H9 (cell line): ENCODE results near the gene ZC3H7B. TPM values are rescaled to one million over a fixed set of nuclear protein-coding genes. Genes with fewer than 3 reads are reported as not detected.
A peak's percentile ranks its signal among the peaks of the same experiment; 100 is the strongest.

ENCODE experiments used
- DNase-seq: peaks from one replicate; pipeline ENCODE4 v3.0.0-alpha.2; 2017
- H2AFZ ChIP-seq: one replicate; pipeline ENCODE4 v1.6.1; 2013; ENCODE audit warnings: mild to moderate bottlenecking, low read length, control low read depth, moderate library complexity
- H2AK5ac ChIP-seq: 2 replicates; pipeline ENCODE4 v1.6.1; 2013; ENCODE audit warnings: low read length, control low read depth, mixed read lengths; ENCODE audit not compliant: insufficient read length
- H2BK120ac ChIP-seq: one replicate; pipeline ENCODE4 v1.6.1; 2013; ENCODE audit warnings: low read depth, mild to moderate bottlenecking, low read length, control low read depth, inconsistent platforms; ENCODE audit not compliant: poor library complexity, severe bottlenecking
- H2BK12ac ChIP-seq: 2 replicates; pipeline ENCODE4 v1.6.1; 2013; ENCODE audit warnings: low read length, control low read depth, mixed read lengths, low read depth; ENCODE audit not compliant: insufficient read length
- H2BK15ac ChIP-seq: 2 replicates; pipeline ENCODE4 v1.6.1; 2013; ENCODE audit warnings: low read depth, low read length, control low read depth
- H2BK20ac ChIP-seq: one replicate; pipeline ENCODE4 v1.6.1; 2013; ENCODE audit warnings: low read depth, mild to moderate bottlenecking, low read length, control low read depth, inconsistent platforms; ENCODE audit not compliant: poor library complexity, severe bottlenecking
- H2BK5ac ChIP-seq: 2 replicates; pipeline ENCODE4 v1.6.1; 2013; ENCODE audit warnings: low read length, control low read depth, mixed read lengths; ENCODE audit not compliant: insufficient read length
- H3K14ac ChIP-seq: 2 replicates; pipeline ENCODE4 v1.6.1; 2013; ENCODE audit warnings: low read length, control low read depth; ENCODE audit not compliant: insufficient read depth
- H3K18ac ChIP-seq: 2 replicates; pipeline ENCODE4 v1.6.1; 2013; ENCODE audit warnings: low read depth, mild to moderate bottlenecking, mixed read lengths, low read length, control low read depth; ENCODE audit not compliant: insufficient read length
- H3K23ac ChIP-seq: 2 replicates; pipeline ENCODE4 v1.6.1; 2013; ENCODE audit warnings: low read length, control low read depth, mixed read lengths, low read depth; ENCODE audit not compliant: insufficient read length
- H3K23me2 ChIP-seq: 2 replicates; pipeline ENCODE4 v1.6.1; 2013; ENCODE audit warnings: low read depth, mild to moderate bottlenecking, mixed read lengths, low read length, control low read depth; ENCODE audit not compliant: insufficient read length, poor library complexity, severe bottlenecking
- H3K27ac ChIP-seq: 2 replicates; pipeline ENCODE4 v1.5.1; 2013; ENCODE audit warnings: low read length, control low read depth, mixed read lengths, low read depth; ENCODE audit not compliant: insufficient read length
- H3K27me3 ChIP-seq: 2 replicates; pipeline ENCODE4 v1.6.1; 2013; ENCODE audit warnings: low read length, control low read depth, inconsistent platforms; ENCODE audit not compliant: insufficient read depth
- H3K4ac ChIP-seq: 2 replicates; pipeline ENCODE4 v1.6.1; 2013; ENCODE audit warnings: low read depth, mild to moderate bottlenecking, control low read depth, inconsistent platforms, low read length, moderate library complexity
- H3K4me1 ChIP-seq: 2 replicates; pipeline ENCODE4 v1.6.1; 2013; ENCODE audit warnings: low read length, control low read depth, inconsistent platforms; ENCODE audit not compliant: insufficient read depth
- H3K4me2 ChIP-seq: 2 replicates; pipeline ENCODE4 v1.6.1; 2013; ENCODE audit warnings: low read length, control low read depth, mixed read lengths; ENCODE audit not compliant: insufficient read length, insufficient read depth
- H3K56ac ChIP-seq: 2 replicates; pipeline ENCODE4 v1.6.1; 2013; ENCODE audit warnings: low read depth, mild to moderate bottlenecking, mixed read lengths, low read length, control low read depth; ENCODE audit not compliant: insufficient read length
- H3K79me1 ChIP-seq: 2 replicates; pipeline ENCODE4 v1.6.1; 2013; ENCODE audit warnings: low read depth, mild to moderate bottlenecking, moderate library complexity, low read length, control low read depth, inconsistent platforms; ENCODE audit not compliant: insufficient read depth, poor library complexity, severe bottlenecking
- H3K79me2 ChIP-seq: 2 replicates; pipeline ENCODE4 v1.6.1; 2013; ENCODE audit warnings: low read length, control low read depth, inconsistent platforms; ENCODE audit not compliant: insufficient read depth
- H3K9ac ChIP-seq: 2 replicates; pipeline ENCODE4 v1.6.1; 2013; ENCODE audit warnings: low read length, control low read depth, mixed read lengths; ENCODE audit not compliant: insufficient read length; ENCODE audit errors: extremely low read depth
- H3K9me3 ChIP-seq: one replicate; pipeline ENCODE4 v1.6.1; 2013; ENCODE audit warnings: low read depth, low read length, inconsistent platforms; ENCODE audit not compliant: control insufficient read depth
- H3T11ph ChIP-seq: one replicate; pipeline ENCODE4 v1.6.1; 2013; ENCODE audit warnings: mild to moderate bottlenecking, low read length, control low read depth, inconsistent platforms
- H4K20me1 ChIP-seq: one replicate; pipeline ENCODE4 v1.6.1; 2013; ENCODE audit not compliant: control insufficient read depth, insufficient read length, insufficient read depth
- H4K5ac ChIP-seq: 2 replicates; pipeline ENCODE4 v1.6.1; 2013; ENCODE audit warnings: low read depth, mild to moderate bottlenecking, mixed read lengths, low read length, control low read depth; ENCODE audit not compliant: insufficient read length
- H4K8ac ChIP-seq: replicated peaks from 2 replicates; pipeline ENCODE4 v1.6.1; 2013; ENCODE audit warnings: low read length, control low read depth, mixed read lengths, low read depth; ENCODE audit not compliant: insufficient read length
- H4K91ac ChIP-seq: 2 replicates; pipeline ENCODE4 v1.6.1; 2013; ENCODE audit warnings: low read depth, mild to moderate bottlenecking, moderate library complexity, mixed read lengths, low read length, control low read depth; ENCODE audit not compliant: insufficient read length
- H3K27ac Mint-ChIP-seq, 3 experiments: 2 replicates in 2 of 3; 3 replicates in 1 of 3; pipeline ENCODE4 v1.8.0; 2020 to 2021; ENCODE audit warnings: mixed read lengths in 3 of 3, mild to moderate bottlenecking in 1 of 3, moderate library complexity in 1 of 3
- H3K27me3 Mint-ChIP-seq: 2 replicates; pipeline ENCODE4 v1.8.0; 2021; ENCODE audit warnings: low read depth, mild to moderate bottlenecking, moderate library complexity, mixed read lengths
- H3K36me3 Mint-ChIP-seq, 3 experiments: 2 replicates in 2 of 3; 3 replicates in 1 of 3; pipeline ENCODE4 v1.8.0; 2020 to 2021; ENCODE audit warnings: low read depth in 3 of 3, mixed read lengths in 3 of 3; ENCODE audit not compliant: insufficient read depth in 1 of 3
- H3K4me1 Mint-ChIP-seq, 2 experiments: 2 replicates each; pipeline ENCODE4 v1.8.0; 2020; ENCODE audit warnings: mixed read lengths in 2 of 2
- H3K4me3 Mint-ChIP-seq, 2 experiments: 2 replicates in 1 of 2; 3 replicates in 1 of 2; pipeline ENCODE4 v1.8.0; 2020 to 2021; ENCODE audit warnings: mild to moderate bottlenecking in 2 of 2, mixed read lengths in 2 of 2, moderate library complexity in 1 of 2
- H3K9me3 Mint-ChIP-seq, 2 experiments: 2 replicates in 1 of 2; 3 replicates in 1 of 2; pipeline ENCODE4 v1.8.0; 2020; ENCODE audit warnings: mild to moderate bottlenecking in 2 of 2, mixed read lengths in 2 of 2, moderate library complexity in 1 of 2
- WGBS: extraction: QIAGEN DNeasy Blood & Tissue Kit; methylation state at CpG from one replicate; pipeline ENCODE4 v1.1.7; 2013; ENCODE audit warnings: missing lambda C conversion rate, low lambda C conversion rate, mixed read lengths; ENCODE audit not compliant: insufficient read length; ENCODE audit errors: extremely low coverage; 5-methylcytosine and 5-hydroxymethylcytosine counted together
- total RNA-seq: library from RNA; stranded (reverse); gene quantifications from 2 replicates; pipeline ENCODE4 v1.2.1, GENCODE V29; 2021
- TF ChIP-seq, protein P1 (sequence below): fragments of 200-600 bp; sonication (generic); conservative IDR thresholded peaks from 3 replicates; pipeline ENCODE4 v1.8.0; 2021; ENCODE audit warnings: antibody characterized with exemption, mild to moderate bottlenecking

Gene ZC3H7B
- total RNA-seq, 1 experiment from 2014 or later = 69.3 TPM

DNA sequence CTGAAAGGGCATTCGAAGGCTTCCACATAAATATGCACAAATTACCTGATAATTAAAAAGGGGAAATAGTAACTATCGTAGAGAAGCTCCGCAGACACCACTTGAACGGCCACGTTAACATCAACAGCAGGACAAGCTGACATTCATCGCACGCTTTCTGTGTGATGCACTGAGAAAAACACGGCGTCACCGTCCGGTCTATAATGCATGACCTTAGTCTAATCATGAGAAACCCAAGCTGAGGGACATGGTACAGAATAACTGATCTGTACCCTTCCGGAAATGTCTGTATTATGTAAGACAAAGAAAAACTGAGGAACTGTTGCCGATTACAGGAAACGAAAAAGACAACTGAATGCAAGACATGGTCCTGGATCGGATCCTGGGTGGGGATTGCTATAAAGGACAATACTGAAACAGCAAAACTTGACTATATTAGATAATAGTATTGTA lies 14.7 kb upstream of the ZC3H7B start:
- Histone ChIP-seq H3K79me2 (peaks cover 14% of the 10 kb centered on the region; the same call in 1 of the 2 replicates), H2AK5ac (no peak overlapping the region), H3K9me3 (no peaks in the 10 kb centered on the region), H2BK12ac (no peak overlapping the region), H4K8ac (no peak overlapping the region), H3K9ac (peak overlapping the region; percentile 70), H2BK20ac (no peak overlapping the region), H3K18ac (peak overlapping the region; percentile 79), H2BK120ac (no peak overlapping the region), H4K5ac (no peak overlapping the region), H3K79me1 (peaks cover 10% of the 10 kb centered on the region), H4K91ac (no peak overlapping the region), H3K14ac (no peak overlapping the region), H3K27me3 (no peaks in the 10 kb centered on the region), H3K23me2 (peaks cover 11% of the 10 kb centered on the region), H3K56ac (no peak overlapping the region), H3K4ac (no peak overlapping the region), H3K27ac (peak overlapping the region; percentile 82), H2BK15ac (peak overlapping the region; percentile 99), H2BK5ac (peak overlapping the region; percentile 90), H3K23ac (no peak overlapping the region), H3K4me1 (peaks cover 6% of the 10 kb centered on the region; the same call in 1 of the 2 replicates), H3T11ph (no peak overlapping the region), H3K4me2 (peak overlapping the region; percentile 96), H2AFZ (peak overlapping the region; percentile 44), H4K20me1 (no peaks in the 10 kb centered on the region)
- Mint-ChIP-seq H3K4me3 (peak overlapping the region; percentile 90 to 95), H3K27ac (peak overlapping the region; percentile 95 to 99 (median 95)), H3K4me1 (peaks cover 39 to 45% of the 10 kb centered on the region in 2 experiments), H3K27me3 (no peaks in the 10 kb centered on the region), H3K36me3 (peaks cover 15 to 23% (median 23%) of the 10 kb centered on the region in 3 experiments), H3K9me3 (no peaks in the 10 kb centered on the region)
- TF ChIP-seq, protein P1, sequence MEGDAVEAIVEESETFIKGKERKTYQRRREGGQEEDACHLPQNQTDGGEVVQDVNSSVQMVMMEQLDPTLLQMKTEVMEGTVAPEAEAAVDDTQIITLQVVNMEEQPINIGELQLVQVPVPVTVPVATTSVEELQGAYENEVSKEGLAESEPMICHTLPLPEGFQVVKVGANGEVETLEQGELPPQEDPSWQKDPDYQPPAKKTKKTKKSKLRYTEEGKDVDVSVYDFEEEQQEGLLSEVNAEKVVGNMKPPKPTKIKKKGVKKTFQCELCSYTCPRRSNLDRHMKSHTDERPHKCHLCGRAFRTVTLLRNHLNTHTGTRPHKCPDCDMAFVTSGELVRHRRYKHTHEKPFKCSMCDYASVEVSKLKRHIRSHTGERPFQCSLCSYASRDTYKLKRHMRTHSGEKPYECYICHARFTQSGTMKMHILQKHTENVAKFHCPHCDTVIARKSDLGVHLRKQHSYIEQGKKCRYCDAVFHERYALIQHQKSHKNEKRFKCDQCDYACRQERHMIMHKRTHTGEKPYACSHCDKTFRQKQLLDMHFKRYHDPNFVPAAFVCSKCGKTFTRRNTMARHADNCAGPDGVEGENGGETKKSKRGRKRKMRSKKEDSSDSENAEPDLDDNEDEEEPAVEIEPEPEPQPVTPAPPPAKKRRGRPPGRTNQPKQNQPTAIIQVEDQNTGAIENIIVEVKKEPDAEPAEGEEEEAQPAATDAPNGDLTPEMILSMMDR = no peak
- WGBS = no CpG with 5 or more reads among the region's 15 CpGs
- no peak for DNase-seq
